HG02943 (cell line): ENCODE measurements around the gene EFTUD2.

Source experiments
- ATAC-seq: cut with Tn5 transposase; IDR thresholded peaks from one replicate; pipeline ENCODE4 v1.9.1; 2021; ENCODE audit warnings: mild to moderate bottlenecking, low read depth, moderate library complexity; ENCODE audit not compliant: unreplicated experiment

EFTUD2 gene

GRCh38 chr17:44926821-44927525 lies 27.7 kb upstream of the EFTUD2 start:
- ATAC-seq: no peak

DNA sequence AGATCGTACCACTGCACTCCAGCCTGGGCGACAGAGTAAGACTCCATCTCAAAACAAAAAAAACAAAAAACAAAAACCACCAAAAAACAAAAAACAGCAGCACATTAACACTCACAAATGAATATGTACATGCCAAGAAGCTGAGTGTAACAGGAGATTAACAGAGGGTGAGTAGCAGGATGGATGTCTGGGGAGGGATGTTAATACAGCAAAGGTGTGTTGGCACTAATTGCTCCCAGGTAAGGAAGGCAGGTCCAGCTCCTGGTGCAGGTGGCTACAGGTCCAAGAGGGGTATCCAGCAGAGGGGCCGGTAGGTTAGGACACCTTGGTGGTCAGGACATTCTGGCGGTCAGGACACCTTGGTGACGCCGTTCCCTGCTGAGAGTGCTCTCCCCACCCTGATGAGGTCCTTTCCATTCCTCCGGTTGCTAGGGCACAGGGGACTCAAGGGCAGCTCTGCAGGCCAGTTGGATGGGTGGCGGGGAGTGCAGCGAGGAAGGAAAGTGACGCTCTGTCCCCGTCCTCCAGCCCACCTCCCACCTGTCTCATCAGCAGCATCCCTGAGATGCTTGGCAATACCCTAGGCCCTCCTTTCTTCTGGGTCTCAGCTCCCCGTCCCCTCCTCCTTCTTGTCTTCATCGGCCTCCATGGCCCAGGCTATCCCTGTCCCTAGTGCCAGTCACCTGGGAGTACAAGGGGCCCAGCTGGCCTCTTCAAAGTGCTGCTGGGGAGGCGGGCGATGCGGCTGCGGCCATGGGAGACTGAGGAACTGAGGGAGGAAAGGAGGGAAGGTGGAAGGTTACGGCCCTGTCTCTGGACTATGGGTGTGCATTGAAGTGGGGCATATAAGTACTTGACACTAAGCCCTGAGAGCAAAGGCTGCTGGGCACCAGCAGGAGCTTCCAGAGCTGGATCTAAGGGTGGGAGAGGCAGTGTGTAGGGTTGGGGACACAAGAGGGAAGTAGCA lies 26.8 kb upstream of the EFTUD2 start:
- no peak for ATAC-seq

DNA sequence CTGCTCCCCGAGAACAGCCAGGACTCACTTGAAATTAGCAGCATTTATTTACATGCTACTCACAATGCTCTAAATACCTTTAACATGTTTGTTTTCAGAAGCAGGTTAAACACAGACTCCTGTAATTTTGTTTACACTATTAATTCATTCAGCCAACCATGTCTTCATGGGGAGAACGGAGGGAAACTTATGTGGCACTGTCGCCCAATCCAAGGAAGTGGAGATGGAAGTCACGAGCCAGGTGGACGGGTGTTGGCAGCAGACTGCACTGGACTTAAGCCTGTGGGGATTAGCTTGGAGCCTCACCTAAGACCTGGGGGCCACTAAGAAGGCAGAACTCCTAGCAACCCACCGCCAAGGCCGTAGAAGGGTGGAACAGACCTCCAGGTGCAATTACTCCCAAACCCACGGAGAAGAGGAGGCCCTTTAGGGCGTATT lies 24.9 kb upstream of the EFTUD2 start:
- no peak for ATAC-seq

- ATAC-seq: no peak
Observed at GRCh38 chr17:44922746-44923470, 23.7 kb upstream of the EFTUD2 start.

DNA sequence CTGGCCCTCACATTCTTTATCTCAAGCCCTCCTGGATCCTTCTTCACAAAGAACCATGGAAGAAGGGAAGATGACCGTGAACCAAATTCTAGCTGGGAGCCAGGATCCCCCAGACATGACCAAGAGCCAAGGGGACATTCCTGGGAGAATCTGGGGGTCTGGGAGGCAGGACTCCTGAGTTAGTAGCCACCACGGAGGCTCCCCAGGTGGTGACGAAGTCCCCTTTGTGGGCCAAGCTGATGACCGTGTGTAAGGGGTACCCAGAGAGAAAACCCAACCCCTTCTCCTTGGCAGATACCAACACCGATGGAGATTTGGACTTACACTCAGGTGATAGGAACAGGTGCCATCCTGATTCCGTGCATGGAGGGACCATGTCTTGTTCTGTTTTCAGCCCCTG lies 22.9 kb upstream of the EFTUD2 start:
- no peak for ATAC-seq

- no peak for ATAC-seq
Observed at GRCh38 chr17:44921122-44921882, 22.1 kb upstream of the EFTUD2 start.

DNA sequence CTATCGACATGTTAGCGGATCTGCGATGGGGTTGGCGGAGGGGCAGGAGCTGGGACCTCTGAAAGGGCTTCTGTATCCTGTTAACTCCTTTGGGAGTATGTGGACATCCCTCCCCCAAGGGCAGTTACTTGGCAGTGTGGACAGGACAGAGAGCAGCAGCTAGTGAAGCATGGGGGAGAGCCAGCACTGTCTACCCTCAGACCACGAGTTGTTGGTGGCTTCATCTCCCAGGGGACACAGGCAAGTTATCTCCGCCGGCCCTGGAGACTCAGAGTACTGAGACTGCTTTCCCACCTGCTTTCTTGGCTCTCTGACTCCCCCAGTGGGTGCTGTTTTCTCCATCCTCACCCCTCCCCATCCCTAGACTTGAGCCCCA lies 21.3 kb upstream of the EFTUD2 start:
- no peak for ATAC-seq

- ATAC-seq: no peak
Observed at GRCh38 chr17:44919885-44920564, 20.8 kb upstream of the EFTUD2 start.

GRCh38 chr17:44919411-44919810 lies 20.2 kb upstream of the EFTUD2 start:
- no peak for ATAC-seq

GRCh38 chr17:44918006-44918405 lies 18.8 kb upstream of the EFTUD2 start:
- no peak for ATAC-seq

- ATAC-seq: no peak
Observed at GRCh38 chr17:44917456-44917855, 18.2 kb upstream of the EFTUD2 start.

GRCh38 chr17:44916781-44917241 lies 17.6 kb upstream of the EFTUD2 start:
- ATAC-seq: no peak

GRCh38 chr17:44915862-44916780 lies 16.9 kb upstream of the EFTUD2 start:
- ATAC-seq: no peak

GRCh38 chr17:44915321-44915726 lies 16.1 kb upstream of the EFTUD2 start, which contains the start of gene GFAP:
Gene GFAP, minus strand, starts transcription at chr17:44915500. Its CDS starts 14 bp downstream, at chr17:44915486.
- no peak for ATAC-seq

GRCh38 chr17:44914698-44915271 lies 15.5 kb upstream of the EFTUD2 start:
- ATAC-seq: no peak

DNA sequence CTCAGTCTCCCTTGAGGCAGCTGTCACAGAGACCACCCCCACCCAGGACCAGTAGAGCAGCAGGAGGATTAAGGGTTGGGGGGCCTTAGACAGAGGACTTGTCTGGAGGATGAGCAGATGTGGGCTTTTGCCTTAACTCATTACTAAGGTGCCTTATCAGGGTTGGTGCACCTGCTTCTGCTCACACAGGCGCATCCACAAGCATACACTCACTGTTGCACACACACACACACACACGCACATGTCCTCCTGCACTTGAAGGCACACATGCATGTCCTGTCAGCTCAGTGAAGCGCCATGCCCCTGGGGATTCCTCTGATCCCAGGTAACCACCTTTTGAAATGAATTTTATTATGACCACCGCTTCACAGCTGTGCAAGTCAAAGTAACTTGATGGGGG lies 14.9 kb upstream of the EFTUD2 start:
- ATAC-seq: no peak

DNA sequence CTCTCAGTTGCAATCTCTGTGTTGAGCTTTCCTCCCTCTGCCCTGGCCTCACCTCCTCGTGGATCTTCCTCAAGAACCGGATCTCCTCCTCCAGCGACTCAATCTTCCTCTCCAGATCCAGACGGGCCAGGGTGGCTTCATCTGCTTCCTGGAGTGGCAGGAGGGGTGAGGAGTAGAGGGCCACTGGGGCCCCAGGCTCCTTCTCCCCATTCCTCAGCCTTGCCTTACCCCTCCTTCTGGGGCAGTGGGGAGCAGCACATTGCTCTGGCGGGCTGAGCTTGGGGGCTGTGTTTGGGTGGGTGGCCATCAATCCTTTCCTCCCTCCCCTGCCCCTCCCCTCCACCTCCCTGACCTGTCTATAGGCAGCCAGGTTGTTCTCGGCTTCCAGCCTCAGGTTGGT lies 14.4 kb upstream of the EFTUD2 start:
- ATAC-seq: no peak
